Astrocyte of the cerebellum (primary cell): ENCODE data around the gene TPX2.

Experiments
- DNase-seq: peaks from one replicate; pipeline ENCODE4 v3.0.0-alpha.2; 2011; ENCODE audit warnings: low read depth
- H3K4me3 ChIP-seq: 2 replicates; pipeline ENCODE4 v1.5.1; 2011; ENCODE audit warnings: mild to moderate bottlenecking, low read depth, low read length, moderate library complexity
- CTCF ChIP-seq: IDR thresholded peaks from 2 replicates; pipeline ENCODE4 v1.5.1; 2012; ENCODE audit warnings: low read length, low read depth, moderate library complexity, mild to moderate bottlenecking; ENCODE audit errors: missing control alignments
- in situ Hi-C: cut with HindIII; loops from 2 replicates; pipeline ENCODE4 v1.10.0; 2017; ENCODE audit warnings: low sequenced_read_pairs

Gene TPX2

DNA sequence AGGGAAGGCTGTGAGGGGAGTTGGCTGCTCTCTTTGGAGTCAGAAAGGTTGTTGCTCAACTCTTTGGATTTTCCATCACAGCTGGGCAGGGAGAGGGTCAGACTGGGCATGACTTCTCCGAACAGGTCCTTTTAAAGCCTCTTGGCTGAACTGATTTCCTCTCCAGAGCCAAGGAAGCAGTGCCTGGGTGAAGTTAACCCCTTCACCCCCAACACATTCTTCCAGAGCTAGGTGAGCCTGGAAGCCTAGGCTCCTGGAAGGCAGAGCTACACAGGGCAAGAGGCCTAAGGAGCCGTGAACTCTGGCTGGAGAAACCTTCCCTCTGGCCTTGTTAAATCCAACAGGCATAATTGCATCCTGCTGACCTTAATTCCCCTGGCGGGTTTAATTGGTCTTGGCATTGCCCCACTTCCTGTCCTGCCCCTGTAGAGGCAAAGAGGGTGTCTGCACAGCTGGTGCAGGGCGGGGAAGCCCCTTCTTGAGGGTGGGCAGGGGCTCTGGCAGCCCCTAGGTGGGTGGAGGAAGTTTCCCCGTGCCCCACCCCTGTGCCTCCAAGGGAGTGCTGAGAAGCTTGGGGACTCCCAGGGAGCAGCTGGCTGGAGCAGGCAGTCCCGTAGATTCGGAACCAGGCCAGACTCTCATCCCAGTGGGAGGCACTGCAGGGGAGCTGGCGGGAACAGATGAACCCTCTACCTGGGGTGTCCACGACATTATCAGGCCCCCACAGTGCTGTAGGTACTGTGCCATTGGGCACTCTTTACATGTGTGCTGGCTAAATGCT is 76.5 kb downstream of the TPX2 start:
- in situ Hi-C loops: no loop called here
- TF ChIP-seq CTCF: no peak
- no peak for DNase-seq
- H3K4me3 ChIP-seq: no peak overlapping the region

DNA sequence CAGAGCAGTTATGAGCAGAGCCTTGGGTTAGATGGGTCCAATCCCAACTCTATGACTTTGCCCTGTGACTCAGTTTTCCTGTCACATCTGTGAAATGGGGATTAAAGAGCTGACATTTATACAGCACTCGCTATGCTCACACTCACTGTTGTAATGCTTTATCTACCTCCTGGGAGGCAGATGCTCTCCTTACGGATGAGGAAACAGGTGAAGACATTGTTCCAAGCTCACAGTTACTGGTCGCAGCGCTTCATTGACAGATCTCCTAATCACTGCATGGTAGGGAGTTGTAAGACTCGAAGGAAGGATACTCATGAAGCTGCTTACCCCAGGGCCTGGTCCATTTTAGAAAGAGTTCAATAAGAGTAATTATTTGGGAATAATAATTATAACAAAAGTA is 77.1 kb downstream of the TPX2 start:
- no peak for DNase-seq
- in situ Hi-C loops: no loop called here
- no peak overlapping the region for H3K4me3 ChIP-seq
- no peak for TF ChIP-seq CTCF

GRCh38 chr20:31817461-31817860 is 78.4 kb downstream of the TPX2 start:
- DNase-seq: no peak
- in situ Hi-C loops: no loop called here
- H3K4me3 ChIP-seq: no peak overlapping the region
- TF ChIP-seq CTCF: no peak

DNA sequence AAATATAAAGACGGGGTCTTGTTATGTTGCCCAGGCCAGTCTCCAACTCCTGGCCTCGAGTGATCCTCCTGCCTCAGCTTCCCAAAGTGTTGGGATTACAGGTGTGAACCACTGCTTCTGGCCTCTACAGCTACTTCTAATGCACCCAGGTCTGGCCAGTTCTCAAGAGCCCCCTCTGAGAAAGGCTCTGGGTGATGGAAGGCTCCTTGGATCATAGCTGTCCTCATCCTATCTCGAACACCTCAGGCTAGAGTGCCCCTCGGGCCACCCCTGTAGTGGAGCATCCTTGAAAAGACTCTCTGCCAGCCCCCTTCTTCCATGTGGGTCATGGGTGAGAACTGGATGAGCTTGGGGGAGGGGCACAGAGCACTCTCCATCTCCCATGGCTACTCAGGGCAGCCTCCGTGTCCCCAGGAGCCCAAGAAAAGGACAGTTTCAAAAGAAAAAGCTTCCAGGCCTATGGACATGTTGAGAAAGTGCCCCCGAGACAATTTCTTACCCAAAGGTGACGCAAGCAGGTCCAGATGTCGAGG is 79.4 kb downstream of the TPX2 start:
- no peak for DNase-seq
- in situ Hi-C loops: no loop called here
- no peak overlapping the region for H3K4me3 ChIP-seq
- no peak for TF ChIP-seq CTCF

- no peak for TF ChIP-seq CTCF
- in situ Hi-C loops: no loop called here
- no peak for DNase-seq
- H3K4me3 ChIP-seq: no peak within 1 kb of the TSS
Observed at GRCh38 chr20:31819083-31819784, 80.1 kb downstream of the TPX2 start, which contains the start of gene MYLK2. TSS of gene MYLK2 (plus strand) at chr20:31819356. CDS start at chr20:31819581, 225 bp downstream.

GRCh38 chr20:31820228-31820627 is 81.1 kb downstream of the TPX2 start:
- DNase-seq: no peak
- in situ Hi-C loops: no loop called here
- TF ChIP-seq CTCF: no peak
- no peak overlapping the region for H3K4me3 ChIP-seq
